GM19463 (cell line): ENCODE data around the gene PRDM2.

Source experiments
- ATAC-seq: cut with Tn5 transposase; IDR thresholded peaks from one replicate; pipeline ENCODE4 v1.9.1; 2021; ENCODE audit warnings: mild to moderate bottlenecking, moderate library complexity; ENCODE audit not compliant: unreplicated experiment

PRDM2 gene

DNA sequence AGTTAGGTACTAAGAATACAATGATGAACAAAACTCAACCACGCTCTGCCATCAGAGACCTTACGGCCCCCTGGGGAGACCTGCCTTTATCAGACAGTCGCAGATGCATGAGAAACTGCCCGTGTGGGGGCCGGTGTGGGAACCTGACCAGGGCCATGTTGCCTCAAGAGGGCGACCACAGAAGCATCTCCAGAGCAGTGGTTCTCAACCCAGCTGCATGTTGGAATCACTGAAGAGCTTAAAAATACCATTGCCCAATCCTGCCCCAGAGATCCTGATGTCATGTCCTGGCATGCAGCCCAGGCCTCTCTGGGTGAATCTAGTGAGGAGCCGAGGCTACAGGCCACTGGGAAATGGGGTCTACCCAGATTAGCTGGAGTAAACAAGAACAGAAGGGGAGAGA lies 108.7 kb downstream of the PRDM2 start:
- no peak for ATAC-seq

DNA sequence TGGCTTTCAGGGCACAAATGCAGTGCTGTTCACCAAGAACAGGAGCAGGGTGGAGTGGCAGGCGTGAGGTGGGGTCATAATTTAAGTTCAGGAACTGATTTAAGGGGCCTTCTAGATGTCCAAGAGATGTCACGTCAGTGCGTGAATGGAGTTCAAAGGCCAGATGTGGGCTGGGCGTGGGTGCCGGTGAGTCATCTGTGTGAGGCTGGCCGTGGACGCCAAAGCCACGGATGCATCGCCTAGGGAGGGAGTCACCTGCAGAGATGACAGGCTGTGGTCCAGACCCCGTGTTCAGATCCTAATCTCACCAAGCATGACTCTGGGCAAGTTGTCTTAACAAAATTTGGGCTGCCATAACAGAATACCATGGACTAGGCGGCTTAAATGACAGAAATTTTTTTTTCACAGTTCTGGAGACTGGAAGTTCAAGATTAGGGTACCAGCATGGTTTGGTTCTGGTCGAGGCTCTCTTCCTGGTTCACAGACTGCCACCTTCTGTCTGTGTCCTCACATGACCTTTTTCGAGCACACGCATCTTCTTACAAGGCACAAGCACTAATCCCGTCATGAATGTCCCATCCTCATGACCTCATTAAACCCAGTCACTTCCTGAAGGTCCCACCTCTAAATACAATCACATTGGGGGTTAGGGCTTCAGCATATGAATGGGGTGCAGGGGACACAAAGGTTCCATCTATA lies 109.6 kb downstream of the PRDM2 start:
- ATAC-seq, result no peak

DNA sequence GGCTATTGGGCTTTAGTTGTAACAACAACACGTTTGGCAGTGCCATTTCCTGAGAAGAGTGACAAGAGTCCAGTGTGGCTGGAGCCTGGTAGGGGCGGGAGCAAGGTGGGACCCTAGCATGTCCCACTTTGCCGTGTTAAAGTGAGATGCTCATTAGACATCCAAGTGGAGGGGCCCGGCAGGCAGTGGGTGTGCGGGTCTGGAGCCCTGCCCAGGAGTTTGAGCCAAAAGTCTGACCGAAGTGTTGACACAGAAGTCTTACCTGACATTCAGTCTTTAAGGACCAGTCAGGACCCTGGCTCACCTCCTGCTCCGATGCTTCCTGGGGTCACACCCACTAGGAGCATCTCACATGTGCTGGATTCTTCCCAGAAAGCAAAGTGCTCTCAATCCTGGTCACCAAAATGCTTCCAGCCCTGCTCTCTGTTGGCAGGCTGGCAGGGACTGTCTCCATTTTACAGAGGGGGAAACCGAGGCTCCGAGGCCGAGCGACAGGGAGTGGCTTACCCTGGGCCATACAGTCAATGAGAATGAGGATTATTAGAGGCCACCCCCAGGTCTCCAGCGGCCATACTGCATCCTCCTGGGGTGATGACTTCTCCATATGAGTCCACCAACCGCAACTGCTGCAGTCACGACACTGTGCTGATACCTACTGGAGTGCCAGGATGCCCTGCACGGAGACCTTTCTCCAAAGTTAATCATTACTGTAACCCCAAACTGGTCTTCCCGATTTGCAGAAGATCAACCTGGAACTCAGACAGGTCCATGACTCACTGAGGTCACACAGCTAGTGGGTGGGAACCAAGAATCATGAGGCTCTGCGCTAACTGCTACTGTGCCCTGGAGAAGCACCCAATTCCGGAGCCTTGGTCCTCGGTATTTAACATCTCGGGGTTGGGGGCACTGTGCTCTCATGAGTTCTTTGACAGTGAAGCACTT lies 112.7 kb downstream of the PRDM2 start:
- ATAC-seq, result no peak

DNA sequence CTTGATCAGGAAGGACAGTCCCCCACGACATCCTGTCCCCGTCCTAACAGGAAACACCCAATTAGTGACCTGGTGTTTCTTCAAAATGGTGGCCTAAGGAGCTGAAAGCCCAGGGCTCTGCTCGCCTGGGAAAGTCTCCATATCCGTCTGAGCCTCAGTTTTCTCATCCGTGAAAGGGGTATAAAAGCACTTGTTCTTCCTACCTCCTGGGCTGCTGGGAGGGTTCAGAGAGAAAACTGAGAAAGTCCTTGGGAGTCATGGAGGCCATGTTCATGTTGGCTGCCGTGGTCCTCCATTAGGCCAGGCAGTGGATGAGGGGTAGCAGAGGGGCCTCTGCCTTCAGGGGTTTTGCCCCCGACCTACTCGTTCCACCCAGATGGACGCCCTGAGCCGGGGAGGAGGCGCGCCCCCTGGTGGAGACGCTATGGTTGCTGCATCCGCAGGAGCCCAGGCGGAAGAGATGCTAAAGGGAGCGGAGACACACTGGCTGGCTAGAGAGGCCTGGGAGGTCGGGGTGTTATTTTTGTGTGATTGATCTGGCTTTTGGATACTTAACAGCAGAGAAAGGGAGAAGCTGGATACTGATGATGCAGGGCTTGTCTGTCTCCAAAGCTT lies 113.5 kb downstream of the PRDM2 start:
- ATAC-seq, result no peak

DNA sequence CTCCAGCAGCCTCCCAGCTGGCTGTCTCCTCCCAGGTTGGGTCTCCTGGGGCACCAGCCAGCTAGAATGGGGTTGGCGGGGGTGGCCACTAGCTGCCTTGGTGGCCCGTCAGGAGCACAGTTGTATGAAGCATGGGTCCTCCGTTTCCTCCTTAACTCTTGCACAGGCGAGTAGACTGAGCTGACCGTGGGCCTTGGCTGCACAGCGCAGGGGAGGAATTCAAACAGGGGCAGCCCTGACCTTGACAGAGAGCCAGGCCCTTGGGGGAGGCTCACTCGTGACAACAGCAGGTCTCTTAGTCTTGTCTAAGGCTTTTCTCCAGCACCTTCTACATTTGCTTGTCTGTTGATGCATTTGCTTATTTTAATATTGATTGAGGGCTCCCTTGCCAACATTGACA lies 114.1 kb downstream of the PRDM2 start:
- ATAC-seq, result no peak

DNA sequence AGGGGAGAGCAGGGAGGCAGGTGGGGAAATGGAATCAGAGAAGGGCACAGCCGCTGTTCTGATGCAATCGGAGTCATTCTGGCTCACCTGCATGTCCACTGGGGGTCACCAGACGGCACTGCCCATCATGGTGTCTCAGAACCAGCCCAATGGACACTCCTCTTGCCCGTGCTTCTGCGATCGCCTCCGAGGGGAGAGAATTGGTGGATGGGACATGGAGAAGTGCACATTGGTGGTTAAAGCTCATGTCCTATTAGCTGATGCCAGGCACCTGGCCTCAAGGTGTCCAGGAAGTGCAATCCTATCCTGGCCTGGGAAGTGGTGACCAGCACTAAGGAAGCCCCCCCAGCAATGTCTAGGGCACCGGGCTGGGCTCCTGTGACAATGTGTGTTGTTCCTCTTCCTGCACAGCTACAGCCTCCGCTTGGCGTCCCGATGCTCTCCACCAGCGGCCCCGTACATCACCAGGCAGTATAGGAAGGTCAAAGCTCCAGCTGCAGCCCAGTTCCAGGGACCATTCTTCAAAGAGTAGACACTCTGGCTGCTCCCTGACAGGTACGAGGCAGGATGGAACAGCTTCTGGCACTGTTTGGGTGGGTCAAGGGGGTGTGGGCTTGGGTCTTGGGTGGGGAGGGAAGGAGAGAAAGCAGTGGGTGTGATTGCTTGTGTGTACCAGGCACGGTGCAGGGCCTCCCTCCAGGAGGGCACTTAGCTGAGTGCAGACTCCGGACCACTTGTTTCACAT lies 116.2 kb downstream of the PRDM2 start:
- ATAC-seq, result no peak

DNA sequence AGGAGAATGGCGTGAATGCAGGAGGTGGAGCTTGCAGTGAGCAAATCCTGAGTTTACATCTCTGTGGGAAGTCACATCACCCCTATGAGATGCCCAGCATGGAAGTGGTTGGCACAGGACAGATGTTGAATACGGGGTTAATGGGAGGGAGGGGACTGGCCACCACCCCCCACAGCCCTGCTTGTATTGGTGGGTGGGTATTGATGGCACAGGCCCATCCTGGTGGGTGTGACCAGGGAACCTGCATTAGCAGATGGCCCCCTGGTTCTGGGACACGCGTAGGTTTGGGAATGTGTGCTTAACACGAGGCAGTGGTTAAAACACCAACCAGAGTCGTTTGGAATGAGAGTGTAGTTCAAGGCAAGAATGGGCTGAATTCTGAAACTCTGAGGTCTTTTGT lies 117.9 kb downstream of the PRDM2 start:
- no peak for ATAC-seq

DNA sequence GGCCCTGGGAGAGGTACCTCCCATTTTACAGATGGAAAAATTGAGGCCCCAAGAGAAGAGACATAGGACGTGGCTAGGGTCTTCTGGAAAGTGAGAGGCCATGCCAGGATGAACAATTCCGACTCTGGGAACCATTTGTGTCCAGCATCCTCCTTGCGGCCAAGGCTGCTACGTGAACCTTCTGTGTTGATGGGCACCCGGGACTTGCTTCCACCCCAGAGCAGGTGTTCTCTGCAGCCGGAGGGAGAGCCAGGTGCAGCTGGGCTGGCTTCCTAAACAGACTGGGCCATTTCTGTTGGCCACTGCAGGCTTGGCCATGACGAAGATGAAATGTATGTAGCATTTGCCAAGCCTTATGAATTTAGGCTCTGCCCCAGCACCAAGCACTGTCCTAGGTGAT lies 118.9 kb downstream of the PRDM2 start:
- no peak for ATAC-seq

DNA sequence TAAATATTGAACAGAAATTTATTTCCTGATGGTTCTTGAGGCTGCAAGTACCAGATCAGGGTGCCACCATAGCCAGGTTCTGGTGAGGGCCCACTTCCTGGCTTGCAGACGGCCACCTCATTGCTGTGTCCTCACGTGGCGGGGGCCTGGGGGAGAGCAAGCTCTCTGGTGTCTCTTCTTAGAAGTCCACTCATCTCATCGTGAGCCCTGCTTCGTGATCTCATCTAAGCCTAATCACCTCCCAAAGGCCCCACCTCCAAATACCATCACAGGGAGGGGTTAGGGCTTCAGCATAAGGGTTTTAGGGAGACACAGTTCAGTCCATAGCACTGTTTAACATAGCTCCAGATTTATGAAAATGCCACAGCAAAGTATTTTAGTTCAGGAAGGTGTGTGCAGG lies 119.7 kb downstream of the PRDM2 start:
- ATAC-seq, result no peak

DNA sequence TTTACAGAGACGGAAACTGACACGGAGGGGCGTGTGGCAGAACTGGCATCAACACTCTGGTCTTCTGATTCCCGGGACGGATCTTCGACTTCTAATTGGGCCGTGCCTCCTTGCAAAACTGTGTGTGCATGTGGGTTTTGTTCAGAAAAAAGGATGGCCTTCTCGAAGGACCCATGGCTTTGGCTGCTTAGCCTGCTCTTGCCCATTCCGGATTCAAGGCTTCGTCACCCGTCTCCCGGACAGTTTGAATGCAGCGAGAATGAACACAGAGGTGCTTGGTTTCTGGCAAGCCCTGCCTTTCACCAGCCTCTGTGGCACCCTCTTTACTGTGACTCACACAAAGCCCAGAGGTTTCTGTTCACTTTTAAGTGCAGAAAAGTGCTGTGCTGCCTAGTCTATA lies 120.1 kb downstream of the PRDM2 start:
- ATAC-seq, result no peak

DNA sequence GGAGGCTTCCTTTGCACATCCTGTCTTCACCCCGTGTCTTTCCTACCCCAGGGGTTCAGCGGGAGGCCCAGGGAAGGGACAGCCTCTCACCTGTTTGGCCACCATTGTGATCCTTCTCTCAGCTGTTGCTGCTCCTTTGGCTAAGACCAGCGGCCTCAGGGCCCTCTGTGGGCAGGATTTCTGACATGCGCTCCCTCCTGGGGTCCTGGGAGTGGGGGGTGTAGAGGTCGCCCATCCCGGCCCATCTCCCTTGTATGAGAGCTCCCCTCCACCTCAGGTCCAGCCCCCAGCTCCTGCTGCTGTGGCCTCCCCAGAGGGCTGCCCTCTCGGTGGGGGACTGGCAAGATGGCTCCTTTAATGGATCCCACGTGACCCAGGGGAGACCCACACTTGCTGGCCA lies 120.5 kb downstream of the PRDM2 start:
- ATAC-seq, result no peak

DNA sequence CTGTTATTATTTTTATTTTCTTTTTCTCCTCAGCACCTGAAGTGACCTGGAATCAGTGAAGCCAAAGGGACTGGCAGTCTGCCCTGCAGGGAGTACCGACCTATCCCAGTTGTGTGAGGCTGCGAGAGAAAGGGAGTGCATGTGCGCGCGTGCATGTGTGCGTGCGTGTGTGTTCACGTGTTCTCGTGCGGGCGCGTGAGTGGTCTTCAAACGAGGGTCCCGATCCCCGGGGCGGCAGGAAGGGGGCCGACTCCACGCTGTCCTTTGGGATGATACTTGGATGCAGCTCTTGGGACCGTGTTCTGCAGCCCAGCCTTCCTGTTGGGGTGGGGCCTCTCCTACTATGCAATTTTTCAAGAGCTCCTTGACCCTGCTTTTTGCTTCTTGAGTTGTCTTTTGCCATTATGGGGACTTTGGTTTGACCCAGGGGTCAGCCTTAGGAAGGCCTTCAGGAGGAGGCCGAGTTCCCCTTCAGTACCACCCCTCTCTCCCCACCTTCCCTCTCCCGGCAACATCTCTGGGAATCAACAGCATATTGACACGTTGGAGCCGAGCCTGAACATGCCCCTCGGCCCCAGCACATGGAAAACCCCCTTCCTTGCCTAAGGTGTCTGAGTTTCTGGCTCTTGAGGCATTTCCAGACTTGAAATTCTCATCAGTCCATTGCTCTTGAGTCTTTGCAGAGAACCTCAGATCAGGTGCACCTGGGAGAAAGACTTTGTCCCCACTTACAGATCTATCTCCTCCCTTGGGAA lies 123.3 kb downstream of the PRDM2 start:
- ATAC-seq, result no peak

DNA sequence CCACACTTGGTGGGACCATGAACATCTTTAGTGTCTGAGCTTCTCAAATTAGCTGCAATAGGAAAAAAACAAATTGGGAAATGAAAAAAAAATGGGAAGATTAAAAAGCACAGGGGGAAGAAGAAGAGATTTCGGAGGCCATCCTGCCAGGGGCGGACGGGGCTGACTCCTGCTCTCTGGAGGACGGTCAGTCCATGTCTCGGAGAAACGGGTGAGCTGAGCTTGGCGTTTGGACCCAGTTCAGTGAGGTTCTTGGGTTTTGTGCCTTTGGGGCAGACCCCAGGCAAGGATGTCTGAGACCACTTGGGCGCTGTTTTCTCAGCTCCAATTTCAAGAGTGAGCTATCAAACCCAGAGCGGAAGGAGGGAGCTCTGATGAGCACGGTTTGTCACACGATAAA lies 123.9 kb downstream of the PRDM2 start:
- ATAC-seq, result no peak

DNA sequence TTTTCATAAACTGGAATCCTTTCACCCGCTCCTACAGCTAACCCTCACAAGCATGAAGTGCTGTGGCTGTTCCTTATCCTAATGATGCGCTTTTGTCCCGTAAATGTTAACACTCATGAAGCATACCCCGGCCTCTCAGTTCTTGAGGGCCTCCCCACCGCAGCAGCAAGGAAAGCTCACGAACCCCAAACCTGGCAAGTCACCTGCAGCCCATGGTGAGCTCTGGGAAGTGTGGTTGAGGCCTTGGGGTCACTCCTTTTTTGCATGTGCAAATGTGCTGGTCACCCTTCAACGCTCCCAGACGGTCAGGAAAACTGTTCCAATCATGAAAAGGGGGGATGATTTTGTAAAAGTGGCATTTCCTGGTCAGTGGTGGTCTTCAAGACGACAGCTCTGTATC lies 124.6 kb downstream of the PRDM2 start:
- ATAC-seq, result no peak

DNA sequence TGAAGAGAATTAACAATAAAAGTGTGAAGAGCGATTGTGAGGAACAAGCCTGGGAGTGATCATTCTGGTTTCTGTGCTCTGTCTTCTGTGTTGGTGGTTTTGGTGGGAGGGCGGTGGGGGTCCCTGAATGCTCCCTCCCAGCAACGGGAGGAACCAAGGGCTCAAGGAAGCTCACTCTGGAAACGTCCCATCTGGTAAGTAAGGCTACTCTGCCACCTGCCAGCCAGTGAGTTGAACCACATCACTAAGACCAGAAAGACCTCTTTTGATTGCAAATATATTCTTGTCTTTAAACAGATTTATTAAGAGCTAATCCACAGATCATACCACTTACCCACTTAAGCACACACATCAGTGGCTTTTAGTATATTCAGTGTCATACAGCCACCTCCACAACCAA lies 125.0 kb downstream of the PRDM2 start:
- no peak for ATAC-seq

DNA sequence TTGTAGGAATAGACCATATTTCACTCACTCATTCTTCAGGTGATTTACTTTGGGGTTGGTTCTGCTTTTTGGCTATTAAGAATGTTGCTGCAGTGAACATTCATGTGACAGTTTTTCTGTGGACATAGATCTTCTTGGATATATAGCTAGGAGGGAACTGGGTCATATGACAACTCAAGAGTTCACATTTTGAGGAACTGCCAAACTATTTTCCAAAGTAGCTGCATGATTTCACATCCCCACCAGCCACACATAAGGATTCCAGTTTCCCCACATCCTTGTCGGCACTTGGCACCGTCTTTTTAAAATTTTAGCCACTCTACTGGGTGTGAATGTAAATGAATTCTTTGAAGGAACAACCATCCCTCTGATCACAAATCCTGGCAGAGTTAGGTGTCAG lies 126.0 kb downstream of the PRDM2 start:
- ATAC-seq, result no peak

DNA sequence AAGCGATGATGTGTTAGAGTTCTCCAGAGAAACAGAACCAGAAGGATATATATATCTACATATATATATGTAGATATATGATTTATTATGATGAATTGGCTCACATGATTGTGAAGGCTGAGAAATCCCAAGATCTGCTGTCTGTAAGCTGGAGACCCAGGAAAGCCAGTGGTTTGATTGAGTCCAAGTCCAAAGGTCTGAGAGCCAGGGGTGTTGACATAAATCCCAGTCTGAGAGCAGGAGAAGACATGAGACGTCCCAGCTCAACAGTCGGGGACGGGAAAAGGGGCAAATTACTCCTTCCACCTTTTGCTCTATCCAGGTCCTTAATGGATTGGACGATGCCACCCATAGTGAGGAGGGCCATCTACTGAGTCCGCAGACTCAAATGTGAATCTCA lies 126.6 kb downstream of the PRDM2 start:
- no peak for ATAC-seq

DNA sequence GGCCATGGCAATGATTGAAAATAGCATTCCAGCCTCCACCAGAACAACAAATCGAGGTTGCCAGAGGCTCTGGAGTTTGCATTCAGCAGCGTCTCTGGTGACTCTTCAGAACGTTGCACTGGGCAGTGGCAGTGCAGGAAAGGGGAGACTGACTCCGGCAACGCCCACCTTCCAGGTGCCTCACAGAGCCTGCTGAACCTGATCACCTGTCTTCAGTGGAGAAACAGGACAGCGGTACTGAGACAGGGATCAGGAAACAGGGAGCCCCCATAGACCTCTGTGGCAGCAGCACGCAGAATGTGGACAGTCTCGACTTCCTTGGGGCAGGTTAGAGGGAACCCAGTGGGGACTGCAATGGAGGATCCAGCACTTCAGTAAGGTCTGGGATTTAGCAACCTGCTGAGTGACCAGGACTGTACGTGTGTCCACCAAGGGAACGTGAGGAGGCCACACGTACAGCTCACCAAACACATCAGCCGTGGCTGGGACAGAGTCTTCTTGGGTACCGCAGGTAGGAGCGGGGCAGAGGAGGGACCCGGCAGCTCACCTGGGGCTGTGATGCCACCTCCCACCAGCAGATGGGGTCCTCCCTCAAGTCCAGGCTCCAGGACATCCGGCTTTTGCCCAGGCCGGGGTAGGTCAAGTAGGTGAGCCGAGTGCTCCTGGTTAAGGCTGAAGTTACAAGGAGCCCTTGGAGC lies 128.6 kb downstream of the PRDM2 start:
- no peak for ATAC-seq

DNA sequence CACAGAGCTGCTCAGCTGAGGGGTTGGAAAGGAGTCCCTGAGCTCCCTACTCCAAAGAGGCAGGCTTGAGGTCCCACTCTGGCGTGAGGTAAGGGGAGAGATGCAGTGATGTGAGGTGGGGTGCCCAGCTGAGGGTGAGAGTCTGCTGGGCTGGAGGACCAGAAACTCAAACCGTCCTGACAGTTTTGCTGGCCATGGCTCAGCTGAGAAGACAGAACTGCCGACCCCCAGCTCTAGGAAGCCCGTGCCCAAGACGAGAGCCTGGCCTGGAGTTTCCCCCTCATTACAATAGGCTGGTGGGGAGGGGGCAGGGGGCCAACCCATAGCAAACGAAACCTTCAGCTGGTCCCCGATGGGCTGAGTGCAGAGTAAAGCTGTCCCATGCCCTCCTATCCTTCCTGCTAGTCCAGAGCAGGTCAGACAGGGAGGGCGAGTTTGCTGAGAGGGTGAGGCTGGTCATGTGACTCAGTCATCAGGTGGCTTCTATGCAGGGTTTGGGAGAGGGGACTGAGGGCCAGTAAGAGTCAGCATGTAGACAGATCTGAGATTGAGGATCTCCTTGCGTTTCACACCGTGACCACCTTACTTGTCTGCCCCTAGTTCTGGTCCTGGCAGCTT lies 129.3 kb downstream of the PRDM2 start:
- no peak for ATAC-seq
